Neuron (in vitro differentiated cells): Measurements from ENCODE around the gene TMEM178B.

Source experiments
- H2AFZ ChIP-seq: one replicate; pipeline ENCODE4 v1.6.1; 2013; ENCODE audit warnings: low read depth, mild to moderate bottlenecking, inconsistent platforms, low read length, moderate library complexity
- H3K27me3 ChIP-seq: one replicate; pipeline ENCODE4 v1.6.1; 2013; ENCODE audit warnings: low read length; ENCODE audit not compliant: insufficient read depth
- H3K36me3 ChIP-seq: one replicate; pipeline ENCODE4 v1.6.1; 2013; ENCODE audit warnings: low read length; ENCODE audit not compliant: insufficient read depth
- H3K4me1 ChIP-seq: one replicate; pipeline ENCODE4 v1.6.1; 2013; ENCODE audit warnings: low read length; ENCODE audit not compliant: insufficient read depth
- H3K4me3 ChIP-seq: 2 replicates; pipeline ENCODE4 v1.5.1; 2013; ENCODE audit warnings: mild to moderate bottlenecking, low read length, moderate library complexity
- H3K9me3 ChIP-seq: one replicate; pipeline ENCODE4 v1.6.1; 2013; ENCODE audit warnings: low read length

TMEM178B gene

DNA sequence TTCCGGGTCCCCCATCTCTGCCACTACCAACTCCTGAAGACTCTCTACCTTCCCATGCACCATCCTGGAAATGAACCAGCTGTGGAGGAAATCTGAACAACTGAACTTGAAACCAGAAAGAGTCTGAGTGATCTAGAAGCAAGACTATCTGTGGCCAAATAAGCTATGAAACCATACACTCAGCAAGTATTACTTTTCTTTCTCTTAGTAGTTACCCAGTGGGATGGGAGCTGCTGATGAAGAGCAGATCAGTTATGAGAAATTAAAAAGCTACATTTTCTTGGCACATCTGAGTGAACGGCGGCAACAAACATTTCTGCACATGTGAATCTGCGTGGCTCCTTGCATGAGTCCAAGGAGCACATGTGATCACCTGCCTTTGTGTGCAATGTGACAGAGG lies 445.8 kb downstream of the TMEM178B start:
- no peaks in the 10 kb centered on the region for H3K9me3 ChIP-seq
- H3K27me3 ChIP-seq, result no peaks in the 10 kb centered on the region
- no peaks in the 10 kb centered on the region for H3K36me3 ChIP-seq
- no peak overlapping the region for H3K4me3 ChIP-seq
- H2AFZ ChIP-seq, result no peak overlapping the region
- no peaks in the 10 kb centered on the region for H3K4me1 ChIP-seq

DNA sequence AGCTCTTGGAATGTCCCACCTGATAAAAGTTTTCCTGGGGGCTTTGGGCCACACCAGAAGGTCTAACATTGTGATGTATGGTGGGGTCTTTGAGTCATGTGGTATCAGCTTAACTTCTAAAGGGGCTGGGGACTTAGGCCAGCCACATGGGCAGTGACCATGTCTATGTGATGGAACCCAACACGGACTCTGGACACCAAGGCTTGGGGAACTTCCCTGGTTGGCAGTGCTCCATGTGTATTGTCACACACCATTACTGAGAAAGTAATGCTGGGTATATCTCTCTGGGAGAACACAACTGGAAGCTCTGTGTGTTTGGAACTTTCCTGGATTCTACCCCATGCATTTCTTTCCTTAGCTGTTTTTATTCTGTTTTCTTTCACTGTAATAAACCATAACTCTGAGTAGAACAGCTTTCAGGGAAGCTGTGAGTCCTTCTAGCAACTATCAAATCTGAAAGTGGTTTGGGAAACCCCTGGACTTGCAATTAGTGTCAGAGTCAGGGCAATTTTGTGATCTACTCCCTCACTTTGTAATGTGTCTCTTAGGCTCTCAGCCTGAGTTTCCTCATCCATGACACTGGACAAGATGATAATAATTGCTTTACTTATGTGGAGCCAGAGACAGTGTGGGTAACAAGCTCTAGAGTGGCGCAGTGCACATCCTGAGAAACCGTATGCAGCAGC lies 448.9 kb downstream of the TMEM178B start:
- no peaks in the 10 kb centered on the region for H3K36me3 ChIP-seq
- no peaks in the 10 kb centered on the region for H3K9me3 ChIP-seq
- no peak overlapping the region for H3K4me3 ChIP-seq
- H2AFZ ChIP-seq, result no peak overlapping the region
- no peaks in the 10 kb centered on the region for H3K4me1 ChIP-seq
- no peaks in the 10 kb centered on the region for H3K27me3 ChIP-seq

DNA sequence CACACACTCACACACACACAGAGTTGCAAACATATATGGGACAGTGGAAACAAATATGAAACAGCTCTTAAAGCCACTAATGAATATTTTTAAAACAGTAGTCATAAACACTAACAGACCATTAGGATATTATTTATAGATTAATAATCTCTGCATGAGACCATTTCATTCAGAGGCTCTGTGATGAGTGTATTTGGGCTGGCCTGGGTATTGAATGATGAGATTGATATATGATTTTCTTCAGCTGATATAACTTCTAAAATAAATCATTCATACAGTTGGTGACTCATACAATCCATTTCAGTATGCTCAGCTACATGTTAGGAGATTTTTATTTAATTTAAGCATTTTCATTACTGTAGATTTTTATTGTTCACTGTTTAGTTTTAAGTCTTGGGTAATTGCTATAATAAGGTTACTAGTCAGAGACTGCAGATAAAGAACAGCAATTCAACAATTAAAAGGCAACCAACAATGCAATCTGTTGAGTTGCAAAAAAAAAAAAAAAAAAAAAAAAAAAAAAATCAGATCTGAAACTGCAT lies 452.2 kb downstream of the TMEM178B start:
- Histone ChIP-seq H3K27me3 (no peaks in the 10 kb centered on the region), H3K9me3 (no peaks in the 10 kb centered on the region), H2AFZ (no peak overlapping the region), H3K36me3 (no peaks in the 10 kb centered on the region), H3K4me1 (no peaks in the 10 kb centered on the region), H3K4me3 (no peak overlapping the region)

DNA sequence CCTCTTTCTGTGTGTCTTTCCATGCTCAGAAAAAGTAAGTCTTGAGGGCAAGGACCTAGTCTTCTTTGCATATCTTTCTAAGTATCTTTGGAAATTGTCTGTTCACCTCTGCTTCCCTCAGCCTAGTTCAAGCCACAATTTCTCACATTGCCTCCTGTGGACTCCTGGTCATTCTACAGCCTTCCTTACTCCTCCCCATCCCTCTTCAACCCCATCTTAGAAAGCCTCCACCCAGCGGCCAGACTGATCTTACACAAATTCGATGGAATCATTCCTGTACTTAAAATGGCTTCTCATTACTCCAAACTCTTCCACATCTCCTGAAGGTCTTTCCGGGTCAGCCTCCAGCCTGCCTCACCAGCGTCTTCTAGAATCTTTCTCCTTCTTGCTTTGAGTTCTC lies 453.2 kb downstream of the TMEM178B start:
- no peaks in the 10 kb centered on the region for H3K27me3 ChIP-seq
- H3K9me3 ChIP-seq, result no peaks in the 10 kb centered on the region
- H3K4me1 ChIP-seq, result no peaks in the 10 kb centered on the region
- no peaks in the 10 kb centered on the region for H3K36me3 ChIP-seq
- no peak overlapping the region for H2AFZ ChIP-seq
- no peak overlapping the region for H3K4me3 ChIP-seq

DNA sequence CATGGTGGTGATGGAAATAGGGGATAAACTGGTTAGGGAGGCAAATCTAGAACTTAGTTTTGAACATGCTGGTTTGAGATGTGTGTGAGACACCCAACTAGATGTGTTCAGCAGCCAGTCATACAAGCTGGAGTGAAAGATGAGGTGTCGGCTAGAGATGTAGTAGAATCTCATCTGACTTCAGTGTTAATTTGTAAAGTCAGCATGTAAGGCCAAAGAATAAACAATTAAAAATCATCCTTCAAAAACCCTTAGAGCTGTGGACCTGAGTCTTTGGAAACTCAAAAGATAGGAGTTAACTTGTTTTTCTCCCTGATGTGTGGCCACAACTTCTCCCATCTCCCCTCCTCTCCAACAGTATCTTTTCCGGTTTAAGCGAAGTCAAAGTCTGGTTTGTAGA lies 454.5 kb downstream of the TMEM178B start:
- Histone ChIP-seq H3K36me3 (no peaks in the 10 kb centered on the region), H2AFZ (no peak overlapping the region), H3K27me3 (no peaks in the 10 kb centered on the region), H3K4me3 (no peak overlapping the region), H3K4me1 (no peaks in the 10 kb centered on the region), H3K9me3 (no peaks in the 10 kb centered on the region)
